Frontal cortex (tissue), 4 donors: ENCODE data around the gene TBX5. TPM values are rescaled to one million over a fixed set of nuclear protein-coding genes. Genes with fewer than 3 reads are reported as not detected.
A peak's percentile ranks its signal among the peaks of the same experiment; 100 is the strongest.

Experiments
- DNase-seq, 2 donors: peaks; one replicate each; pipeline ENCODE4 v3.0.0; 2012; ENCODE audit warnings: low spot score in 2 of 2
- FAIRE-seq: peaks from 2 replicates; lab custom pipeline; 2012; peaks lifted over from hg19 to GRCh38; lab: Jason Lieb, UNC
- total RNA-seq: library from RNA; depleted of rRNA; stranded (reverse); fragments of >200 nt; gene quantifications from one replicate; pipeline ENCODE4 v1.2.3, GENCODE V29; 2014
- donor health status: control.
- donor health status: control.
- donor health status: control.

Gene TBX5
- total RNA-seq, result not detected

GRCh38 chr12:114405519-114406271 is at the start of gene TBX5:
TBX5 (minus strand) TSS chr12:114406144; CDS start chr12:114403898, 2,246 bp downstream.
- FAIRE-seq, result no peak
- peak in 1 of 2 donors; percentile 17 for DNase-seq

GRCh38 chr12:114451657-114452056 is 45.7 kb upstream of the TBX5 start:
- FAIRE-seq, result no peak
- no peak for DNase-seq

GRCh38 chr12:114450515-114451300 is 44.8 kb upstream of the TBX5 start:
- no peak for DNase-seq
- FAIRE-seq, result no peak

GRCh38 chr12:114450019-114450418 is 44.1 kb upstream of the TBX5 start:
- no peak for DNase-seq
- FAIRE-seq, result no peak

- no peak for FAIRE-seq
- no peak for DNase-seq
Measured at GRCh38 chr12:114448618-114448933, 42.6 kb upstream of the TBX5 start.

GRCh38 chr12:114447799-114448617 is 42.1 kb upstream of the TBX5 start:
- DNase-seq (no peak), FAIRE-seq (no peak)

GRCh38 chr12:114447274-114447716 is 41.4 kb upstream of the TBX5 start:
- FAIRE-seq (no peak), DNase-seq (no peak)

- DNase-seq, result no peak
- no peak for FAIRE-seq
Measured at GRCh38 chr12:114445401-114446323, 39.7 kb upstream of the TBX5 start.

GRCh38 chr12:114444422-114445279 is 38.7 kb upstream of the TBX5 start:
- DNase-seq (no peak), FAIRE-seq (no peak)

- no peak for DNase-seq
- FAIRE-seq, result no peak
Measured at GRCh38 chr12:114443607-114444421, 37.9 kb upstream of the TBX5 start.

- FAIRE-seq, result no peak
- no peak for DNase-seq
Measured at GRCh38 chr12:114442578-114442977, 36.6 kb upstream of the TBX5 start.

- DNase-seq, result no peak
- FAIRE-seq, result no peak
Measured at GRCh38 chr12:114441545-114441944, 35.6 kb upstream of the TBX5 start.

GRCh38 chr12:114441039-114441383 is 35.1 kb upstream of the TBX5 start:
- no peak for DNase-seq
- FAIRE-seq, result no peak

- DNase-seq, result no peak
- FAIRE-seq, result no peak
Measured at GRCh38 chr12:114440270-114441038, 34.5 kb upstream of the TBX5 start.

GRCh38 chr12:114439817-114440216 is 33.9 kb upstream of the TBX5 start:
- no peak for FAIRE-seq
- DNase-seq, result no peak

GRCh38 chr12:114439261-114439683 is 33.3 kb upstream of the TBX5 start:
- no peak for FAIRE-seq

GRCh38 chr12:114438635-114439256 is 32.8 kb upstream of the TBX5 start:
- FAIRE-seq (no peak), DNase-seq (no peak)

More at GRCh38 chr12:114439261-114439683, 33.3 kb upstream of the TBX5 start:
- DNase-seq, result no peak
